Esophagus muscularis mucosa (tissue), 4 donors: ENCODE results near the gene ACTR6. TPM values are rescaled to one million over a fixed set of nuclear protein-coding genes. Genes with fewer than 3 reads are reported as not detected.

ENCODE experiments used
- DNase-seq: peaks from one replicate; pipeline ENCODE4 v3.0.0-alpha.2; 2017; ENCODE audit errors: extremely low spot score
- H3K27ac ChIP-seq, 4 donors: fragments of 200-600 bp; sonication (generic); replicated peaks in 1 of 4; 1 replicate in 3 of 4; 2 replicates in 1 of 4; pipeline ENCODE4 v1.5.1; 2016 to 2019; ENCODE audit warnings: mild to moderate bottlenecking in 1 of 4
- H3K27me3 ChIP-seq, 4 donors: fragments of 200-600 bp; sonication (generic); one replicate each; pipeline versions ENCODE4 v1.5.1 to v1.6.0; 2016 to 2019
- H3K36me3 ChIP-seq, 4 donors: fragments of 200-600 bp; sonication (generic); one replicate each; pipeline ENCODE4 v1.5.1; 2016 to 2019
- H3K4me1 ChIP-seq, 4 donors: fragments of 200-600 bp; sonication (generic); one replicate each; pipeline ENCODE4 v1.5.1; 2016 to 2019
- H3K4me3 ChIP-seq, 4 donors: fragments of 200-600 bp; sonication (generic); 1 replicate in 2 of 4; 2 replicates in 2 of 4; pipeline ENCODE4 v1.5.1; 2016 to 2019; ENCODE audit warnings: mild to moderate bottlenecking in 4 of 4, moderate library complexity in 1 of 4
- H3K9me3 ChIP-seq, 4 donors: fragments of 200-600 bp; sonication (generic); 1 replicate in 3 of 4; 2 replicates in 1 of 4; pipeline ENCODE4 v1.5.1; 2016 to 2019
- CTCF ChIP-seq, 3 experiments: fragments of 200-600 bp in 2 of 3; fragments of 450-650 bp in 1 of 3; sonication (generic) in 2 of 3; IDR thresholded peaks; one replicate each; pipeline ENCODE4 v1.5.1; 2017 to 2019; ENCODE audit warnings: antibody characterized with exemption in 3 of 3, mild to moderate bottlenecking in 2 of 3, moderate library complexity in 1 of 3
- EP300 ChIP-seq: sonication (generic); formaldehyde crosslinking; IDR thresholded peaks from one replicate; pipeline ENCODE4 v1.6.1; 2017; ENCODE audit warnings: antibody characterized with exemption
- POLR2A ChIP-seq: fragments of 450-650 bp; IDR thresholded peaks from one replicate; pipeline ENCODE4 v1.6.1; 2017; ENCODE audit warnings: antibody characterized with exemption, moderate library complexity, mild to moderate bottlenecking, low read depth
- POLR2AphosphoS5 ChIP-seq, 2 donors: sonication (generic); formaldehyde crosslinking; IDR thresholded peaks; one replicate each; pipeline ENCODE4 v1.6.1; 2017; ENCODE audit warnings: antibody characterized with exemption in 2 of 2
- WGBS: methylation state at CpG from one replicate; pipeline ENCODE4 v1.1.5; 2018; 5-methylcytosine and 5-hydroxymethylcytosine counted together
- intact Hi-C: fragments of 100-400 bp; cut with DNase I; formaldehyde crosslinking; loops from one replicate; pipeline ENCODE4 v1.15.1; 2023
- total RNA-seq, 4 donors: library from RNA; depleted of rRNA; stranded (reverse); fragments of >200 nt; gene quantifications; one replicate each; pipeline versions ENCODE4 v1.1.0 to v1.2.1, GENCODE V29; 2016

Gene ACTR6
- total RNA-seq, 4 donors from 2014 or later: 9.6 to 14.2 (median 13.3) TPM

- Histone ChIP-seq H3K27ac (peak overlapping the region; percentile 82 to 93 (median 90)), H3K36me3 (peaks cover 0 to 17% (median 3%) of the 10 kb centered on the region in 4 donors), H3K9me3 (no peaks in the 10 kb centered on the region), H3K4me3 (peak overlapping the region; percentile 80 to 91 (median 86)), H3K27me3 (no peaks in the 10 kb centered on the region), H3K4me1 (peaks cover 21 to 45% (median 31%) of the 10 kb centered on the region in 4 donors)
- intact Hi-C loops: loop anchor here (5.0 kb wide), 1 partner anchor 52 kb away; no protein-coding TSS in a partner anchor
- TF ChIP-seq POLR2AphosphoS5 (IDR thresholded peaks at IDR 0.05) (no peak), CTCF (IDR thresholded peaks at IDR 0.05) (no peak), EP300 (no peak), POLR2A (no peak)
- no peak for DNase-seq
- WGBS: 61% methylated on average over 6 of the region's 6 CpGs
Observed at GRCh38 chr12:100199023-100199346, 1.6 kb upstream of the ACTR6 start.

GRCh38 chr12:100199347-100200149 lies 1.1 kb upstream of the ACTR6 start:
- peaks cover 21 to 51% (median 33%) of the 10 kb centered on the region in 4 donors for H3K4me1 ChIP-seq
- no peak for DNase-seq
- no peaks in the 10 kb centered on the region for H3K27me3 ChIP-seq
- WGBS: 2% methylated on average over 38 of the region's 79 CpGs
- H3K4me3 ChIP-seq: peak overlapping the region; percentile 80 to 91 (median 86)
- H3K9me3 ChIP-seq: no peaks in the 10 kb centered on the region
- peaks cover 0 to 20% (median 6%) of the 10 kb centered on the region in 4 donors for H3K36me3 ChIP-seq
- intact Hi-C loops: loop anchor here (5.0 kb wide), 1 partner anchor 52 kb away; no protein-coding TSS in a partner anchor
- H3K27ac ChIP-seq: peak overlapping the region; percentile 82 to 93 (median 90)
- TF ChIP-seq POLR2A (no peak), EP300 (no peak), POLR2AphosphoS5 (IDR thresholded peaks at IDR 0.05) (peak in 1 of 2 donors; percentile 21), CTCF (IDR thresholded peaks at IDR 0.05) (no peak)

GRCh38 chr12:100201604-100202423 lies 1.2 kb downstream of the ACTR6 start:
- WGBS: 81% methylated on average over 24 of the region's 24 CpGs
- Histone ChIP-seq H3K36me3 (peaks cover 0 to 35% (median 15%) of the 10 kb centered on the region in 4 donors), H3K27me3 (no peaks in the 10 kb centered on the region), H3K27ac (no peak overlapping the region), H3K4me1 (peaks cover 21 to 51% (median 33%) of the 10 kb centered on the region in 4 donors), H3K9me3 (no peaks in the 10 kb centered on the region), H3K4me3 (peak overlapping the region; percentile 80 to 91 (median 86))
- TF ChIP-seq POLR2AphosphoS5 (IDR thresholded peaks at IDR 0.05): no peak
- TF ChIP-seq POLR2A: no peak
- no peak for TF ChIP-seq EP300
- TF ChIP-seq CTCF (IDR thresholded peaks at IDR 0.05): no peak
- no peak for DNase-seq
- intact Hi-C loops: no loop called here

- intact Hi-C loops: no loop called here
- no peak for DNase-seq
- TF ChIP-seq POLR2AphosphoS5 (IDR thresholded peaks at IDR 0.05): no peak
- no peak for TF ChIP-seq POLR2A
- no peak for TF ChIP-seq CTCF (IDR thresholded peaks at IDR 0.05)
- no peak for TF ChIP-seq EP300
- no peaks in the 10 kb centered on the region for H3K27me3 ChIP-seq
- H3K4me3 ChIP-seq: no peak overlapping the region
- peaks cover 35 to 89% (median 63%) of the 10 kb centered on the region in 4 donors for H3K36me3 ChIP-seq
- H3K27ac ChIP-seq: no peak overlapping the region
- H3K4me1 ChIP-seq: peaks cover 2 to 20% (median 10%) of the 10 kb centered on the region in 4 donors
- WGBS: 91% methylated on average over 2 of the region's 2 CpGs
- no peaks in the 10 kb centered on the region for H3K9me3 ChIP-seq
Observed at GRCh38 chr12:100207311-100207710, 6.7 kb downstream of the ACTR6 start.
